CD4-positive, alpha-beta T cell (primary cell): ENCODE data around the gene HNRNPH3. TPM values are rescaled to one million over a fixed set of nuclear protein-coding genes. Genes with fewer than 3 reads are reported as not detected.
"Not testable (repeated sequence)": the region's sequence is repeated elsewhere in the genome, so short reads cannot be mapped to it uniquely, and the experiment has no call there.

Experiments used
- ATAC-seq: fragments of 200-7000 bp; cut with Tn5 transposase; one replicate; pipeline ENCODE4 v1.10.0; 2022; ENCODE audit warnings: mild to moderate bottlenecking; ENCODE audit not compliant: poor library complexity
- CTCF ChIA-PET: fragments of 350-600 bp; sonication (Branson Sonifier 250); formaldehyde crosslinking; loops from one replicate; lab custom pipeline; 2021; ENCODE audit warnings: antibody characterized with exemption, inconsistent platforms; lab: Charles Lee
- POLR2A ChIA-PET: fragments of 350-600 bp; sonication (Branson Sonifier 250); formaldehyde crosslinking; loops from one replicate; lab custom pipeline; 2021; ENCODE audit warnings: antibody characterized with exemption, inconsistent platforms; lab: Charles Lee
- DNase-seq, 14 experiments: peaks; one replicate each; pipeline ENCODE4 v3.0.0-alpha.2; 2013 to 2020; ENCODE audit warnings: mixed read lengths in 2 of 14
- H3K27ac ChIP-seq, 2 donors: one replicate each; pipeline versions ENCODE4 v1.5.1 to v1.7.0; 2013; ENCODE audit warnings: low read length in 2 of 2, low read depth in 1 of 2, mild to moderate bottlenecking in 1 of 2
- H3K27me3 ChIP-seq, 2 experiments: 1 replicate in 1 of 2; 2 replicates in 1 of 2; pipeline versions ENCODE4 v1.6.1 to v1.7.0; 2013; ENCODE audit warnings: low read length in 2 of 2, control low read depth in 1 of 2, mild to moderate bottlenecking in 1 of 2, moderate library complexity in 1 of 2; ENCODE audit not compliant: insufficient read depth in 2 of 2, control insufficient read depth in 1 of 2
- H3K36me3 ChIP-seq: one replicate; pipeline ENCODE4 v1.6.1; 2013; ENCODE audit warnings: low read length, control low read depth; ENCODE audit not compliant: insufficient read depth
- H3K4me1 ChIP-seq: one replicate; pipeline ENCODE4 v1.6.1; 2013; ENCODE audit warnings: low read length, control low read depth; ENCODE audit not compliant: insufficient read depth
- H3K4me3 ChIP-seq: one replicate; pipeline ENCODE4 v1.5.1; 2013; ENCODE audit warnings: mild to moderate bottlenecking, low read length, moderate library complexity
- H3K9me3 ChIP-seq, 2 experiments: 1 replicate in 1 of 2; 2 replicates in 1 of 2; pipeline versions ENCODE4 v1.6.1 to v1.7.0; 2013; ENCODE audit warnings: low read length in 2 of 2, mild to moderate bottlenecking in 2 of 2, control low read depth in 1 of 2, moderate library complexity in 1 of 2; ENCODE audit not compliant: control insufficient read depth in 1 of 2, insufficient read depth in 1 of 2
- H3K27ac Mint-ChIP-seq: one replicate; pipeline ENCODE4 v1.8.0; 2020; ENCODE audit warnings: mixed read lengths
- H3K27me3 Mint-ChIP-seq: one replicate; pipeline ENCODE4 v1.8.0; 2021; ENCODE audit warnings: mixed read lengths
- H3K36me3 Mint-ChIP-seq: one replicate; pipeline ENCODE4 v1.8.0; 2021; ENCODE audit warnings: low read depth, mixed read lengths
- H3K4me1 Mint-ChIP-seq: one replicate; pipeline ENCODE4 v1.8.0; 2021; ENCODE audit warnings: low read depth, mixed read lengths
- H3K4me3 Mint-ChIP-seq: one replicate; pipeline ENCODE4 v1.8.0; 2020; ENCODE audit warnings: mild to moderate bottlenecking, mixed read lengths
- H3K9me3 Mint-ChIP-seq: one replicate; pipeline ENCODE4 v1.8.0; 2020; ENCODE audit warnings: mixed read lengths
- CTCF ChIP-seq: fragments of 200-600 bp; IDR thresholded peaks from one replicate; pipeline ENCODE4 v1.8.0; 2022; ENCODE audit warnings: antibody characterized with exemption, mild to moderate bottlenecking
- intact Hi-C, 2 experiments: fragments of 100-400 bp; cut with DNase I in 1 of 2; cut with micrococcal nuclease in 1 of 2; formaldehyde crosslinking; loops; one replicate each; pipeline versions ENCODE4 v1.15.1 to v1.9.0; 2023 to 2025; cut with DNase I, micrococcal nuclease
- total RNA-seq, 174 experiments: library from RNA in 2 of 174; stranded (reverse) in 2 of 174; gene quantifications; one replicate each; pipeline ENCODE4 v1.2.3 and lab custom pipeline; 2021 to 2026

The HNRNPH3 gene
- total RNA-seq, 2 experiments from 2014 or later: 227 to 228 TPM

DNA sequence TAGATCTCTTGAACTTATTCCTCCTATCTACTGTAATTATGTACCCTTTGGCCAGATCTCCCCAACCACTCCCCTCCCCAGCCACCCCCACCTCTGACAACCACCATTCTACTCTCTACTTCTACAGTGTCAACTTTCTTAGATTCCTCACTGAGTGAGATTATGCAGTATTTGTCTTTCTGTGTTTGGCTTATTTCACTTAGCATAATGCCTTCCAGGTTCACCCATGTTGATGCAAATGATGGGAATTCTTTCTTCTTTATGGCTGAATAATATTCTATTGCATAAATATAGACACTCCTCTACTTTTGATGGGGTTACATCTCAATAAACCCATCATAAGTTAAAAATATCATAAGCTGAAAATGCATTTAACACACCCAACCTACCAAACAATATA lies 21.3 kb upstream of the HNRNPH3 start:
- ChIA-PET CTCF (no interaction called here), POLR2A (no interaction called here)
- H3K4me3 ChIP-seq: no peak overlapping the region
- H3K9me3 ChIP-seq: no peaks in the 10 kb centered on the region
- Mint-ChIP-seq H3K36me3 (peaks cover 3% of the 10 kb centered on the region), H3K27me3 (no peaks in the 10 kb centered on the region), H3K4me3 (no peak overlapping the region), H3K4me1 (peaks cover 7% of the 10 kb centered on the region), H3K9me3 (no peaks in the 10 kb centered on the region), H3K27ac (no peak overlapping the region)
- DNase-seq (no peak), ATAC-seq (no peak)
- no peak overlapping the region for H3K27ac ChIP-seq
- intact Hi-C loops: no loop called here
- peaks cover 6% of the 10 kb centered on the region for H3K4me1 ChIP-seq
- no peak for TF ChIP-seq CTCF
- H3K27me3 ChIP-seq: no peaks in the 10 kb centered on the region
- H3K36me3 ChIP-seq: no peaks in the 10 kb centered on the region

- H3K36me3 ChIP-seq, H3K4me3 Mint-ChIP-seq, DNase-seq, H3K27ac ChIP-seq, H3K9me3 Mint-ChIP-seq, ATAC-seq, H3K27ac Mint-ChIP-seq, H3K4me1 Mint-ChIP-seq, H3K4me1 ChIP-seq, H3K27me3 ChIP-seq, H3K36me3 Mint-ChIP-seq, H3K4me3 ChIP-seq, CTCF ChIA-PET, H3K27me3 Mint-ChIP-seq, intact Hi-C loops: not testable (repeated sequence)
- peaks cover 16% of the 10 kb centered on the region in 2 experiments for H3K9me3 ChIP-seq
- POLR2A ChIA-PET: interaction anchor here (3.9 kb wide), 1 partner anchor 17 kb away, joined by 27 read pairs; the partner anchor contains the start of genes HNRNPH3 and PBLD
Measured at GRCh38 chr10:68314930-68315329, 16.9 kb upstream of the HNRNPH3 start.

- TF ChIP-seq CTCF: no peak
- no peaks in the 10 kb centered on the region for H3K36me3 ChIP-seq
- peaks cover 16% of the 10 kb centered on the region in 2 experiments for H3K9me3 ChIP-seq
- H3K9me3 Mint-ChIP-seq: peaks cover 9% of the 10 kb centered on the region
- ATAC-seq (no peak), DNase-seq (no peak)
- no peak overlapping the region for H3K27ac Mint-ChIP-seq
- CTCF ChIA-PET: no interaction called here
- H3K4me3 Mint-ChIP-seq: no peak overlapping the region
- intact Hi-C loops: no loop called here
- peaks cover 7% of the 10 kb centered on the region for H3K36me3 Mint-ChIP-seq
- peaks cover 7% of the 10 kb centered on the region for H3K4me1 Mint-ChIP-seq
- POLR2A ChIA-PET: interaction anchor here (3.9 kb wide), 1 partner anchor 16 kb away, joined by 27 read pairs; the partner anchor contains the start of genes HNRNPH3 and PBLD
- no peaks in the 10 kb centered on the region for H3K27me3 ChIP-seq
- H3K4me3 ChIP-seq: no peak overlapping the region
- H3K27me3 Mint-ChIP-seq: no peaks in the 10 kb centered on the region
- H3K27ac ChIP-seq: no peak overlapping the region
- peaks cover 6% of the 10 kb centered on the region for H3K4me1 ChIP-seq
Measured at GRCh38 chr10:68315582-68315981, 16.3 kb upstream of the HNRNPH3 start.
